G401 (cell line): Measurements from ENCODE around the gene C1orf159. TPM values are rescaled to one million over a fixed set of nuclear protein-coding genes. Genes with fewer than 3 reads are reported as not detected.
"Not testable (repeated sequence)": the region's sequence is repeated elsewhere in the genome, so short reads cannot be mapped to it uniquely, and the experiment has no call there.

Experiments
- DNase-seq: peaks from one replicate; pipeline ENCODE4 v3.0.0-alpha.2; 2015; ENCODE audit warnings: low spot score
- in situ Hi-C: cut with HindIII; loops from 2 replicates; pipeline ENCODE4 v1.10.0; 2016; ENCODE audit warnings: low sequenced_read_pairs, mixed read lengths
- total RNA-seq: library from RNA; depleted of rRNA; stranded (reverse); fragments of >200 nt; shearing (Covaris generic); gene quantifications from 2 replicates; pipeline ENCODE4 v1.2.3, GENCODE V29; 2014

The C1orf159 gene
- total RNA-seq, 1 experiment from 2014 or later = 17.1 TPM

DNA sequence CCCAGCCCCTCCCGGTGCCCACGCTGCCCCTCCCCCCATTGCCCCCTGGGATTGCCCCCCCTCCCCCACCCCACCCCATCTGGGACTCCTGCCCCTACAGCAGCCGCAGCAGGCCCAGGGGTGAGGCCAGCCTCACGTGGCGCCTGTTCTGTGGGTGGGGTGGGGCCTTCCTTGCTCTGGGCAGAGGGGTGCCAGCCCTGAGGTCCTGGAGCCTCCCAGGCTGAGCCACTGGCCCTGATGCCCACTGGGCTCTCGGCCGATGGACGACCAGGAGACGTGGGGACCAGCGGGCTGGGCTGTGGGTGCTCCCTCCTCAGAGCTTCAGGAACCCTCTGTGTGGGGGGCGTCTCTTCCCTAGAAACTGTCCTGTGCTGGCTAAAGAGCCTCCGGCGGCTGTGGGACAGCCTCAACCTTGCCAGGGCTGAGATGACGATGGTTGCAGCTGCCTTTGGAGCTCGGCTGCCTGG is 5.8 kb upstream of the C1orf159 start:
- DNase-seq = no peak

DNA sequence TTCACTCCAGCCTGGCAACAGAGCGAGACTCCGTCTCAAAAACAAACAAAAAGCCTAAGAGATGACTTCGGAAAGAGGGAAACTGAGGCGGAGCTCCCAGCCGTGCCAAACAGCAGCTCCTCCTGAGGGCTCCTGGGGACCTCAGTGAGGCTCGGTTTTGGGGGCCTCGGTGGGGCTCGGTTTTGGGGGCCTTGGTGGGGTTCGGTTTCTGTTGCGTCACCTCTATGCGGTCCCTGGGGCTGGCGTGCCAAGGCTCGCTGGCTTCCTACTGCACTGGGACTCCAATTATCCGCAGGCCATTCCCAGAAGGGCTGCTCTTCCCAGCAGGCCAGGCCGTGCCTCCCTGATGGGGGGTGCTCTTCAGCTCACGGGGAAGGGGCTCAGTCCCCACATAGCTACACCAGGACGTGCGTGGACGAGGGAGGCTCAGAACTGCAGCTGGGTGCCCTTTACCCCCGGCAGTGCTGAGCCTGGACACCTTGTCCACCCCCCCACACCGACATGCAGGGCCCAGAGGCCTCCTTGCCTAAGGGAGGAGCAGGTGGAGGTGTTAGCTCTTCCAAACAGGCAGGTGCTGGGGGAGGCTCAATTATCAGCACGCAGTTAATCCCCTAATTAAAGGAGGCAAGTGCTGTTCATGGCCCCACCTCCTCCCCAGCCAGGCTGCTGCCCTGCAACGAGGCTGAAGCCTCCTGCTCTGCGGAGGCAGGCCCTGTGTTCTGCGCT is 5.1 kb upstream of the C1orf159 start:
- DNase-seq = no peak
- in situ Hi-C loops = no loop called here

More for the DNA sequence above, 5.8 kb upstream of the C1orf159 start:
- in situ Hi-C loops = no loop called here

DNA sequence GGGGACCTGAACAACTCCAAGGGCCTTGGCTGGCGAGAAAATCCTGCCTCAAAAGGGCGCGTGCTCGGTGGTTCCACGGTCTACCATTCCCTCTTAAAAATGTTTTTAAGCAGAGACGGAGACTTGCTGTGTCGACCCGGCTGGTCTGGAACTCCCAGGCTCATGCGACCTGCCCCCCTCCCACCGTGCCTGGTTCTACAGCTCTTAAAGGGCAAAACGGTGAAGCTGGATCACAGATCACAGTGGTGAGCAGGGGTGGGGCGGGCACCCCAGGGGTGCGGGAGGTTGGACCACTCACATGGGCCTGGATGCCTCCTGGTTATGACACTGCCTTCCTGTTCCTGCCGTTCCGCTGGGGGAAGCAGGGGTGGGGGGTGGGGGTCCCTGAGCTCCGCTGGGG is 4.2 kb upstream of the C1orf159 start:
- DNase-seq = no peak
- in situ Hi-C loops = no loop called here

DNA sequence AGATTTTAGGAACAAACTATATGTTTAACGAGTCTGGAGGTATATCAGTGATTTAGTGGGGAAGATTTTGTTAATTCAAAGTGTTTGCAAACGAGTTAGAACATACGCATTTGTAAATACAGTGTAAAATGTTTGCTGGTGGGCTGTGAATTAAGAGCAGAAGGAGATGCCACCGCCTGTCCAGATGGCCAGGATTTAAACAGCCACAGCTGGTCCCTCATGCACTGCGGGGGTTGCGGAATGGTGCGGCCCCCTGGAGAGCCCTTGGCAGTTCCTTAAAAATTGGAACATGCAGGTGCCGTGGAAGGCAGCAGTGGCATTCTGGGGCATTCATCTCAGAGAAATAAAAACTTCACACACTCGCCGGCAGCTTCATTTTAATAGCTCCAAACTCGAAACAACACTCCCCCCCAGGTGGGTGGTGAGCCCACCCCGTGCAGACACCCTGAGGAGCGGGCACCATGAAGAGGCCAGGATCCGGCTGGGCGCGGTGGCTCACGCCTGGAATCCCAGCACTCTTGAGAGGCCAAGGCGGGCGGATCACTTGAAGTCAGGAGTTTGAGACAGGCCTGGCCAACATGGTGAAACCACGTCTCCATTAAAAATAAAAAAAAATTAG is 3.5 kb upstream of the C1orf159 start:
- in situ Hi-C loops = no loop called here
- DNase-seq = no peak

DNA sequence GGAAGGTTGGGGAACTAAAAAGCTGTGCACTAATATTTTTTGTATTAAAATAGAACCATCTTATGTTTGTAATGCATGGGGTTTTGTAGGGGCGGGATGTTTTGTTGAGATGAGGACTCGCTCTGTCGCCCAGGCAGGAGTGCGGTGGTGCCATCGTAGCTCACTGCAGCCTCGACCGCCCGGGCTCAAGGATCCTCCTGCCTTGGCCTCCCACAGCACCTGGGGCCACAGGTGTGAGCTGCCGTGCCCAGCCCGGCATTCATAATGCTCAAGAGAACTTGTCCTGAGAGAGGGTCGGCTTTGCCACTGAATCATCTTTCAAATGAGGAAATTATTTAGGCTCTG is 3.0 kb upstream of the C1orf159 start:
- in situ Hi-C loops = no loop called here
- no peak for DNase-seq

DNA sequence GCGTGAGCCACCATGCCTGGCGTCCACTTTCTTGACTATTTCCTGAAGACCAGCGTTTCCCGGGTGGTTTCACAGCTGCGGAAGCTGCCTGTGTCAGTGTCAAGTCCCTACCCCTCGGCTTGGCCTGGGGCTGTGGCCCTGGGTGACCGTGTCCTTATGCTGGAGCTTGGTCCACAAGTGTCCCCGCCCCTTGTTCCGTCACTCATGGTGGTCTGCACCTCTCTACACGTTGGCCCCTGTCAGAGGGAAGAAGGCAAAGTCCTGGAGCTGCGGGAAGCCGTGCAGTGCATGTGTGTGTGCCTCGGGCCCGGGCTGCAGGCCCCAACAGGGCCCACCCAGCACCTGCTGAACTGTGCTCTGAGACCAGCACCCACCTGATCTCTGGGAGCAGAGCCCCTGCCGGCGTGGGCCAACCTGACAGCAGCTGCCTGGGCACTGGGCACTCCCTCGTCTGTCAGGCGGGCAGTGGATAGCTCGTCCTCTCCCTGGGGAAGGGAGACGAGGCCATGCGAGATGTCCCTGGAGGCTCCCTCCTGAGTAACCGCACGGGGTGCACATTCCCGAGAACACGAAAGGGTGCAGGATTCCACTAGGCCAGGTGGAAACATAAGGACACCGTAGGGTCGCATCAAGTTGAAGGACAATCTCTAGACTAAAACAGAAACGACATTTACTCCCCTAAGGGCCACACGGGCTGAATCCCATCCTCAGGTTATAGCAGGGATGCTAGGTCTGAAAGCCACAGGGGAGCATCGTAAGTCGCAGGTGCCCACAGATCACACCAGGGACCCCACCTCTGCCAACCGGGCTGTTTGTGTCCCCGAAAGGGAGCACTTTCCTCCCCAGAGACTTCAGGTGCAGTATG is 2.4 kb upstream of the C1orf159 start:
- DNase-seq = no peak
- in situ Hi-C loops = no loop called here

DNA sequence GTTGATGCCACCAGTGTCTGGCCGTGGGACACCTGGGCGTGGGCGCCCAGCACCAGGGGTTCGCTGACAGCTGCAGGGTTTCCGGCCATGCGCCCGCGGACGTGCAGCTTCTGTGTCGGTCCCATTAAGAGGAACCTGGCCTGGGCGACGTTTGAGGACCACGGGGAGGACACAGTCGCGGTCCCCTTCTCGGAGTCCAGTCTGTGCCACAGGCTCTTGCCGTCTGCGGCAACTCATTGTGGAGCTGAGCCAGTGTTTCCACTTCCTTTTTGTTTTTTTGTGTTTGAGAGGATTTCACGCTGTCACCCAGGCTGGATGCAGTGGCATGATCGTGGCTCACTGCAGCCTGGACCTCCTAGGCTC is 1.6 kb upstream of the C1orf159 start:
- no peak for DNase-seq
- in situ Hi-C loops = no loop called here

DNA sequence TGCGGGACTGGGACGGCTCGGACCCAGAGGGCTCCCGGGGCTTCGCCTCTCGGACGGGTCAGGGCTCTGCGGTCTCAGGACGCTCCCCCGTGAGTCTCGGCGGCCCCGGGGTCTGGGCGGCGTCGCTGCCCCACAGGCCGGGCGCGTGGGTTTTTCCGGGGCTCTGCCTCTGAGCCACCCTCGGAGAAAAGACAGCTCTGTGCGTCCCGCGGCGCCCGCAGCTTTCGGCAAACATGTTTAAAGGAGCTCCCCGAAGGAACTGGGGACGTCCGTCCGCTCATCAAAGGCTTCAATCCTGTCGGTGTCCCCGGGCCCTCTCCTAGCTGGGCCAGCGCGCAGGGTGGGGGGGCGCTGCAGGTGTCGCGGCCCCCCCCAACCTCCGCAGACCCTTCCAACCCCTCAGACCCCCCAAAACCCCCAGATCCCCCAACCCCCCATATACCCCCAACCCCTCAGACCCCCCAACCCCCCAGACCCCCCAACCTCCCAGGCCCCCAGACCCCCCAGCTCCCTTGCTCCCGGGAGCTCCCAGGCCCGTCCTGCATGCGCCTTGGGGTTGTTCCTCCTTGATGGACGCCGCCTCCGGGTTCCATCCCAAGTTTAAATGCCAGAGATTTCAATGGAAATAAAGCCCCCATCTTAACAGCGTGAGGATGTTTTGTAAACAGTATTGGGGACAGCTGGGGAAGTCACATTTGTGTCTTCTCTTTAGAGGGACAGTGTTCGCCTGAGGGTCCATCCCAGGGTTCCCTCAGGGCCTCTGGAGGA is 996 bp upstream of the C1orf159 start:
- in situ Hi-C loops = no loop called here
- DNase-seq = no peak

DNA sequence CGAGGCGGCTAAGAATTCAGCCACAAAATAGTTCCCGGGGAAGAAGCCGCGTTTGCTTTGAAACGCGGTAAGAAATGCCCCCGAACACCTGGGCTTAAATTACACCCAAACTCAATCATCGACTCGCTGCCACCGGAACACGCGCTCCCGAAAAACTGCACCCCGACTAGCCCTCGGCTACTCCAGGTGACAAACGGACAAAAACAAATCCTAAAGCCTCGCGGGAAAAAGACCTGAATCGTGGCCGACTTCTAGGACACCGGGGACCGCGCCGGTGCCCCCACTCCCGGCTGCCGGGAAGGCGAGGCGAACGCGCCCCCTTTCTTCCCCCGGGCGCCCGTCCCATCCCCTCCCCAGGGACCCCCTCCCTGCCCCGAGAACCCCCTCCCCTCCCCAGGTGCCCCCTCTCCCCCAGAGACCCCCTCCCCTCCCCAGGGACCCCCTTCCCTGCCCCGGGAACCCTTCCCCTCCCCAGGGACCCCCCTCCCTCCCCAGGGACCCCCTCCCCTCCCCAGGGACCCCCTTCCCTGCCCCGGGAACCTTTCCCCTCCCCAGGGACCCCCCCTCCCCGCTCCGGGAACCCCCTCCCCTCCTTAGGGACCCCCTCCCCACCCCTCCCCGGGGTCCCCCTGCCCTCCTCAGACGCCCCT is 628 bp downstream of the C1orf159 start:
- DNase-seq = no peak
- in situ Hi-C loops = no loop called here

DNA sequence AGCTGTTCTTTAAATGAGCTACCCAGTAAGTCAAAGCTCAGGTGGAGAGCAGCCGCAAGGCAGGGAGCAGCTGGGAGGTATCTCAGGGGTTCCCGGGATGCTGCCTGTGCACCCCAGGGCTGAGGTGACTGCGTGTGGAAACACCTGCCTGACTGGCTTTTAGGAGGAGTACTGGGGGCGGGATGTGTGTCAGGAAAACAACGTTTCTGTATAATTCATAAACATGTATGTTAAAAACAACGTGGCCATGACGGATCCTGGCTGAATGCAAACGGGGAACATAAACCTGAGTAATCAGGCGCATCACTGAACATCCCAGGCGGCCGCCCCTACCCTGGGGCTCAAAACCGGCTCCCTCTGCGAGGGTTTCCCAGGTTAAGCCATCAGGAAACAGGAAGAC is 1.5 kb downstream of the C1orf159 start:
- DNase-seq = no peak
- in situ Hi-C loops = no loop called here

DNA sequence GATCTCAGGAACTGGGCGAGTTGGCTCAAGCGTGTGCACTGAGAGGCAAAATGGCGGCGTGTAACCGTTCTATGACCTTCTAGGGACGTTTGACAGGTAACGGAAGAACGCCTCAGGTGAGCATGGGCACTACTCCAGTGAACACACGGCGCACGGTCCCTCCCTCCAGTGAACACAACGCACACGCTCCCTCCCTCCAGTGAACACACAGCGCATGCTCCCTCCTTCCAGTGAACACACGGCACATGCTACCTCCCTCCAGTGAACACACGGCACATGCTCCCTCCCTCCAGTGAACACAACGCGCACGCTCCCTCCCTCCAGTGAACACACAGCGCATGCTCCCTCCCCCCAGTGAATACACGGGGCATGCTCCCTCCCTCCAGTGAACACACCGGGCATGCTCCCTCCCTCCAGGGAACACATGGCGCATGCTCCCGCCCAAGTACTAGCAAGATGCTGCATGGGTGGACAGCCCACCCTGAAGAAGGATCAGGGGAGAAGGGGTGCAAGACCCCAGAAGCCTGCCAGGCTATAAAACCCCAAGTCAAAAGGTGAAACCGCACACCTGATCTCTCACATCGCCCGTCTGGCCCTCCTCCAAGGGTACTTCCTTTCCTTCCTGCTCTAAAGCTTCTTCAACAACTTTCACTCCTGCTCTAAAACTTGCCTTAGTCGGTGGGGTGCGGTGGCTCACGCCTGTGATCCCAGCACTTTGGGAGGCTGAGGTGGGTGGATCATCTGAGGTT is 3.5 kb downstream of the C1orf159 start:
- in situ Hi-C loops = no loop called here
- DNase-seq = no peak

DNA sequence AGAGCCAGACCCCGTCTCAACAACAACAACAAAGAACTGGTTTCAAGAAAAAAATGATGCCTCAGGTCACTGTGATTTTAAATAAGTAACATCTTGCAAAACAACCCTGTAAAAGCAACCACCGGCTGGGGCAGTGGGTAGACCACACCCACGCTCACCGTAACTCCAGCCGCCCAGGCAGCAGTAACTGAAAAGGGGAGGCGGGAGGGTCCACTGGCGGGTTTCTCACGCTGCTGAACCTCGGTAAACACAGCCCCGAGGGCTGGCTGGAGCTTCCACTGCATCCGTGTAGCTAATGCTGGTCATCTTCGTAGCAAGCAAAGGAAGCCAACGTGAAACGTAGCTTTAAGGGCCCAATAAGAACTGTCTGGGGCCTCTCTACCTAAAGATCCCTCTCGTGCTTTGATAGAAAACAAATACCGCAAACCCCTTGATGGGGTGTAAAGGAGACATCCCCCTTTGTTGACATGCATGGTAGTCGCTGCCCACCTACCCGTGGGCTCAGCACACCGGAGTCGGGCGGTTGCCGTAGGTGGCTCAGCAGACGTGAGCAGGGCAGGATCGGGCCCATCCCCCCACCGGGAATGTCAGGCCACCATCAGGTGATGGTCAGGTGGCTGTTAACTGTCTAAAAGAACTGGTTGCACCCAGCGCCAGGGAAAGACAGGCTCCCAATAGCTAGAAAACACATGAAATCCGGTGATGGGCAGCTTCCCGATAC is 4.2 kb downstream of the C1orf159 start:
- in situ Hi-C loops = no loop called here
- DNase-seq = no peak

DNA sequence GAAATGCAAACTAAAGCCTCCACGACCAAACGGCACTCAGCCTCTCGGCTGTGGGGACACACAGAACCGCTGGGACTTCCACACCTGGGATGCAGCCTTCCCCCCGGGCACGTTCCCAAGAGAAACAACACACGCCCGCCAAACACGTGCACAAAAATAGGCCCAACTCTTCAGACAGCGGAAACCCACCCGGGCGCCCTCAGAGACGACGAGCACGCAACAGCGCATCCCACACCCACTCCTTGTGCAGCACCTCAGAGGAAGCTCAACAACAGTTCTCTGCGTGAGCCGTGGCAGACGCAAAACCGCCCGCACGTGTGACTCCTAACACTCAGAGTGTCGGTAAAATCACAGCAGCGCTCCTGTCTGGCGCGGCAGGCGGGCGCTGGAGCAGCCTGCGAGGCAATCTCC is 5.3 kb downstream of the C1orf159 start:
- DNase-seq = no peak
- in situ Hi-C loops = no loop called here

DNA sequence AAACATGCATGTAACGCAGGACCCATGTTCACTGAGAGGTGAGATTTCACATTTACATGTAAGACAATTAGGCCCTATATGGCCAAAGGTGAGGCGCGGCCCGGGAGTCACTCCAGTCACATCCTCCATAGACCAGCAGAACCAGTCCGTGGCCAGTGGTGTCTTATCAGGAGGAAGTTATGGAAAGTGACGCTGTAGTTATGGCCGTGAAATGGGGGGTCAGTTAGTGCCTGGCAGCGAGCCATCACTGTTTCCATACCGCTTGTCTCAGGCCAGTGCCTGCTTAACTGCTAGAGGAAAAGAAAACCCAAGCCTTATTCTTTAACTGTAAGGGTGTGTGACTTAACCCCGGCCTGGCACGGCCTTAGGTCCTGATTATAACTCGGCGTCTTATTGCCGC is 6.1 kb downstream of the C1orf159 start:
- in situ Hi-C loops = no loop called here
- DNase-seq = no peak

DNA sequence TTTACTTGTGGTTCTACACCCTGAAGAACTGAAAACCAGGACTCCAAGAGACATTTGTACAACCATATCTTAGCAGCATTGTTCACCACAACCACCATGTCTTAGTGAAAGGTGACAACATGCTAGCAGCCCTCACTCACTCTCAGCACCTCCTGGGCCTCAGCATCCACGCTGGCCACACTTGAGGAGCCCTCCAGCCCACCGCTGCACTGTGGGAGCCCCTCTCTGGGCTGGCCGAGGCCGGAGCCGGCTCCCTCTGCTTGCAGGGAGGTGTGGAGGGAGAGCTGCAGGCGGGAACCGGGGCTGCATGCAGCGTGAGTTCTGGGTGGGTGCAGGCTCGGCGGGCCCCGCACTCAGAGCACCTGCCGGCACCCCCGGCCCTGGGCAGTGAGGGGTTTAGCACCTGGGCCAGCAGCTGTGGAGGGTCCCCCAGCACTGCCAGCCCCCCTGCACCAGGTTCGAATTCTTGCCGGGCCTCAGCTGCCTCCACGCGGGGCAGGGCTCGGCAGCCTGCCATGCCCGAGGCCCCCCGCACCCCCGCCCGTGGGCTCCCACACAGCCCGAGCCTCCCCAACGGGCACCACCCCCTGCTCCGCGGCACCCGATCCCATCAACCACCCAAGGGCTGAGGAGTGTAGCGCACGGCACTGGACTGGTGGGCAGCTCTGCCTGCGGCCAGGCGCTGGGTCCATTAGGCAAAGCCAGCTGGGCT is 9.2 kb downstream of the C1orf159 start:
- in situ Hi-C loops = no loop called here

DNA sequence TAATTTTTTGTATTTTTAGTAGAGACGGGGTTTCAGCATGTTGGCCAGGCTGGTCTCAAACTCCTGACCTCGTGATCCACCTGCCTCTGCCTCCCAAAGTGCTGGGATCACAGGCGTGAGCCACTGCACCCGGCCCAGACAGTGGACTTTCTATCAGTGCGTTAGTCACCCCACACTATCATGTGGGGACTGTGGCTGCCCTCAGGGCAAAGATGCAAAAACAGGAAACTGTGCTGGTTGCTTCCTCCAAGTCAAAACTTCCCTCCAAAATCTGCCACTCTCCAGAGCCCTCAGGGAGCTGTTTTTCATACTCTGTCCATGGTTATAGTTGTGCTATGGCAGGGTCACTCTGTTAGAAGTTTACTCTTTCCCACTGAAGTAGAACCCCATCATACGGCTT is 11.7 kb downstream of the C1orf159 start:
- DNase-seq, in situ Hi-C loops: not testable (repeated sequence)

More for the DNA sequence above, 9.2 kb downstream of the C1orf159 start:
- DNase-seq = no peak

DNA sequence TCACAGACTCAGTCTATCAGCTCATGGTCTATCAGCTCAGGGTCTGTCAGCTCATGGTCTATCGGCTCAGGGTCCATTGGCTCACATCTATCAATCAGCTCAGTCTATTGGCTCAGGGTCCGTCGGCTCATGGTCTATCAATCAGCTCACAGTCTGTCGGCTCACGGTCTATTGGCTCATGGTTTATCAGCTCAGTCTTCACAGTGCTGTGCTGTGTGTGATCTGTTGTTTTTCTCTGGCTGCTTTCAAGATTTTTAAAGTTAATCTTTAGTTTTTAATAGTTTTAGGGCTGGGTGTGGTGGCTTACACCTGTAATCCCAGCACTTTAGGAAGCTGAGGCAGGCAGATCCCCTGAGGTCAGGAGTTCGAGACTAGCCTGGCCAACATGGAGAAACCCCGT is 14.4 kb downstream of the C1orf159 start:
- no peak for DNase-seq
- in situ Hi-C loops = no loop called here
